Sciatic nerve (tissue), 2 donors: Measurements from ENCODE around the gene CLDN3. TPM values are rescaled to one million over a fixed set of nuclear protein-coding genes. Genes with fewer than 3 reads are reported as not detected.

Source experiments
- ATAC-seq: fragments of 200-7000 bp; cut with Tn5 transposase; one replicate; pipeline ENCODE4 v1.9.1; 2020; ENCODE audit warnings: mild to moderate bottlenecking, moderate library complexity
- DNase-seq: peaks from one replicate; pipeline ENCODE4 v3.0.0-alpha.2; 2020; ENCODE audit warnings: low spot score
- intact Hi-C: fragments of 100-400 bp; cut with DNase I; formaldehyde crosslinking; loops from one replicate; pipeline ENCODE4 v1.14.2; 2022
- total RNA-seq: library from RNA; stranded (reverse); fragmentation: NEBNext Ultra II Directional; extraction: Animal tissue kit (Norgen Biotek cat#: 25700); gene quantifications from one replicate; pipeline ENCODE4 v1.2.1, GENCODE V29; 2021
- donor health status: DM: no; HTN: no; CAD: no.
- donor health status: DM: no; HTN: no; CAD: no.

Gene CLDN3
- total RNA-seq, 1 donor from 2014 or later, result not detected

GRCh38 chr7:73774923-73775322 lies 4.9 kb upstream of the CLDN3 start:
- DNase-seq, result no peak
- no peak for ATAC-seq
- intact Hi-C loops, result no loop called here

- ATAC-seq, result no peak
- peak; percentile 32 for DNase-seq
- intact Hi-C loops, result no loop called here
Observed at GRCh38 chr7:73773700-73774517, 3.8 kb upstream of the CLDN3 start.

GRCh38 chr7:73770860-73771670 lies 995 bp upstream of the CLDN3 start:
- no peak for ATAC-seq
- intact Hi-C loops, result no loop called here
- peak; percentile 12 for DNase-seq

DNA sequence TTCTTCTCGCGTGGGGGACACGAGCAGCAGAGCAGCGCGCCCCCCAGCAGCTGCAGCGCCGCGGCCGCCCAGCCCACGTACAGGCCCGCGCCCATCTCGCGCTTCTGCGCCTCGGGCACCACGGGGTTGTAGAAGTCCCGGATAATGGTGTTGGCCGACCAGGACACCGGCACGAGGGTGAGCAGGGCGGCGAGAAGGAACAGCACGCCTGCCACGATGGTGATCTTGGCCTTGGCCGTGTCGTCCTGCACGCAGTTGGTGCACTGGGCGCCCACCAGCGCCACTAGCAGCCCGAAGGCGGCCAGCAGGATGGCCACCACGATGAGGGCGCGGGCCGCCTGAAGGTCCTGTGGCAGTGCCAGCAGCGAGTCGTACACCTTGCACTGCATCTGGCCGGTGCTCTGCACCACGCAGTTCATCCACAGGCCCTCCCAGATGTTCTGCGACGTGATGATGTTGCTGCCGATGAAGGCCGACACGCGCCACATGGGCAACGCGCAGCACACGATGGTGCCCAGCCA lies 529 bp downstream of the CLDN3 start:
- ATAC-seq, result no peak
- no peak for DNase-seq
- intact Hi-C loops, result no loop called here

DNA sequence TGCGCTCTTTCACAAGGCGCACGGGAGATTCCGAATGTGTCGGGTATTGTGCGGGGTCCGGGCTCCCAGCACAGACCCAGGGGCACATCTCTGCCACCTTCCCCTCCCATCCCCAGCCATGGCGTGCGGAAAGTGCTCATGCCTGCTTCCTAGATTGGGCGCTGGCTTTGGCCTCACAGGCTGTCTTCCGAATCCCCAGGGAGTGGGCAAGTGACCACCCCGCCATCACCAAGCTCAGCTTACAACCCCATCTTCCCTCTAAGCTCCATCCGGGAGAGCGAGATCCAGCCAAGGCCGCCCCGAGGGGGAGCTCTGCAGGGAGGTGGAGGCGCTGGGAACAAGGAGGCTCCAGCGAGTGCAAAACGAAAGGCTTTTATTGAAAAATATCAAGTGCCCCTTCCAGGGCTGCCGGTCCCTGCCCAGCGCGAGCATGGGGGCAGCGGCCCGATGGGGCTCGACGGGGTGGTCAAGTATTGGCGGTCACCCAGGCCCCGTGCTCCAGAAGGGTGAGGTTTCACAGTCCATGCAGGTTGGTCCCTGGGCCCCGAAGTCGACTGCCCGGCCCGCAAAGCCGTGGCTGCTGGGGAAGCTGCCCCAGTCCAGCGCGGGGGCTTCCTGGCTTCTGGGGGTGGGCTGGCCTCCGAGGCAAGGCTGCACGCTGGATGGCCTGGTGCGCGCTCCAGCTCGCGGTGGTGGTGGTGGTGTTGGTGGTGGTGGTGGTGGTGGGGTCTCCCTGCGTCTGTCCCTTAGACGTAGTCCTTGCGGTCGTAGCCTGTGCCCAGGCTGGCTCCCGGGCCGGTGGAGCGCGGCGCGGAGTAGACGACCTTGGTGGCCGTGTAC lies 1.2 kb downstream of the CLDN3 start:
- intact Hi-C loops, result no loop called here
- no peak for ATAC-seq

GRCh38 chr7:73766556-73767229 lies 3.4 kb downstream of the CLDN3 start:
- intact Hi-C loops, result no loop called here
- no peak for ATAC-seq
- DNase-seq, result no peak

More for the DNA sequence above, 1.2 kb downstream of the CLDN3 start:
- no peak for DNase-seq

GRCh38 chr7:73762659-73762999 lies 7.4 kb downstream of the CLDN3 start:
- ATAC-seq (no peak), DNase-seq (no peak)
- intact Hi-C loops, result no loop called here

- ATAC-seq (no peak), DNase-seq (no peak)
- intact Hi-C loops, result no loop called here
Observed at GRCh38 chr7:73761854-73762658, 8.0 kb downstream of the CLDN3 start.

- ATAC-seq (no peak), DNase-seq (no peak)
- intact Hi-C loops, result no loop called here
Observed at GRCh38 chr7:73758581-73759138, 11.4 kb downstream of the CLDN3 start.

DNA sequence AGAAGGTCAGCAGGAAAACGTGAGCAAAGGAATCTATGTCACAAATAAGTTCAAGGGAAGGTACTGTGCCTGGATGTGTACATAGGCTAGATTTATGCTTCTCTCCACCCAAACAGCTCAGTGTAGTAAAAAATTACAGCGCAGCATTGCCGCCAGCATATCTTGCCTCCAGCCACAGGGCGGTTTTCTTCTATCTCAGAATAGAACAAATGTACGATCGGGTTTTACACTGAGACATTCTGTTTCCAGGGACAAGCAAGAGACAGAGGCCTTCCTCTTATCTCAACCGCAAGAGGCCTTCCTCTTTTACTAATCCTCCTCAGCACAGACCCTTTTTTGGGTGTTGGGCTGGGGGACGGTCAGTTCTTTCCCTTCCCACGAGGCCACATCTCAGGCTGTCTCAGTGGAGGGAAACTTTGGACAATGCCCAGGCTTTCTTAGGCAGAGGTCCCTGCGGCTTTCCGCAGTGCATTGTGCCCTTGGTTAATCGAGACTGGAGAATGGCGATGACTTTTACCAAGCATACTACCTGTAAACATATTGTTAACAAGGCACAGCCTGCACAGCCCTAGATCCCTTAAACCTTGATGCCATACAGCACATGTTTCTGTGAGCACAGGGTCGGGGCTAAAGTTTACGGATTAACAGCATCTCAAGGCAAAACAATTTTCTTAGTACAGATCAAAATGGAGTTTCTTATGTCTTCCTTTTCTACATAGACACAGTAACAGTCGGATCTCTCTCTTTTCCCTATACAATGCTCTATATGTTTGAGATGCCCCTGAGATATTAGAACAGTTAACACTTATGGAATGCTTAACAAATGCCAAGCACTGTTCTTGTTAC lies 19.9 kb downstream of the CLDN3 start:
- intact Hi-C loops, result no loop called here
- ATAC-seq (no peak), DNase-seq (no peak)

- DNase-seq, result no peak
- ATAC-seq, result no peak
- intact Hi-C loops, result no loop called here
Observed at GRCh38 chr7:73746378-73746777, 23.7 kb downstream of the CLDN3 start.

- intact Hi-C loops, result no loop called here
- no peak for ATAC-seq
Observed at GRCh38 chr7:73742753-73743641, 27.1 kb downstream of the CLDN3 start.

GRCh38 chr7:73742338-73742752 lies 27.7 kb downstream of the CLDN3 start:
- intact Hi-C loops, result no loop called here
- ATAC-seq (no peak), DNase-seq (no peak)

More at GRCh38 chr7:73742753-73743641, 27.1 kb downstream of the CLDN3 start:
- no peak for DNase-seq

GRCh38 chr7:73741600-73741999 lies 28.5 kb downstream of the CLDN3 start:
- ATAC-seq (no peak), DNase-seq (no peak)
- intact Hi-C loops, result no loop called here

DNA sequence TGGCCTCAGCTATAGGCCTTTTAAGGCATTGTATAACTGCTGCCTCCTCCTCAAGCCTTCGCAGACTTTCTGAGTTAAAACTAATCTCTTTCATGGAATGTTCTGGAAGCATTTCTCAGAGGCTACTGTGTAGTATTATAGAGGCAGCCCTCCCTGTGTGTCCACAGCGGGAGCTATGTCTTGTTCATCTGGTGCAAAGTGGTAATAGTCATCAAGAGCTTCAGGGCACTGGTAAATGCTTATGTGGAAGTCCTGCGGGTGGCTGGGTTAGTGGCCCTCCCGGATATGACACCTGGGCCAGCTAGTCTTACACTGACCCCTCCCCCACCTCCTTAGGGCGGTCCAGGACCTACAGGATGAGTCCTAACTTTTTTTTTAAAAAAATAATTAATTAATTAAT lies 29.3 kb downstream of the CLDN3 start:
- DNase-seq, result no peak
- intact Hi-C loops, result no loop called here
- ATAC-seq, result no peak

GRCh38 chr7:73740212-73740611 lies 29.9 kb downstream of the CLDN3 start:
- no peak for ATAC-seq
- DNase-seq, result no peak
- intact Hi-C loops, result no loop called here
